ENCODE results near the gene PANK2. TPM values are rescaled to one million over a fixed set of nuclear protein-coding genes. Genes with fewer than 3 reads are reported as not detected.
"Not testable (repeated sequence)": the region's sequence is repeated elsewhere in the genome, so short reads cannot be mapped to it uniquely, and the experiment has no call there.

Gene PANK2
- total RNA-seq, 1 donor = 57.2 TPM

DNA sequence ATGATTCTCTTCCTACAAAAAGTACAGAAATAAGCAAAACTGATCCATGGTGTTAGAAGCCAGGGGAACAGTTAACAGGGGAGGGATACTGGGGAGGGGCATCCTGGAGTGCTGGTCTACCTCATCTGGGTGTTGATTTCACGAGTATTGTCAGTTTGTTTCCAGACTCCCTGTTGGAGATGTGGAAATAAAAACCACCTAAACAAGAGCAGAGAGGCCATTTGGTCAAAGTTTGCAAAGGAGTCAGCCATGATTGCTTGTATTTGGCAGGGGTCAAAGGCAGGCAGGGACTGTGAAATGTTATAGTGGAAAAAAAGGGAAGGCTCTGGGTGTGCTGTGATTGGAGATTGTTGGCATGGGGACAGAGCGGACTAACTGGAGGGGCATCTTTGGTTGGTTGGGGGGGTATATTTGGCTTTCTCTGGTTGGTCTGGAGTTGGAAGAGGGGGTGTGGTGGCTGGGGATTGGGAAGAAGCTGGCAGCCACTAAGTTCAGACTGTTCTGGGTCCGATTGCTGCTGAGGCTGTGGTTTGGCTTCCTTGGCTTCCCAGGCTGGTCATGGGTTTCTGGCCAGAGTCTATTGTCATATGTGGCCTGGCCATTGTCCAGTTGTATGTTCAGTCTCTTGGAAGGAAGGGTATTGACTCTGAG is 14.9 kb upstream of the PANK2 start:
- peaks cover 24% of the 10 kb centered on the region for H3K36me3 ChIP-seq (ENCODE audit: insufficient read depth, low read length)
- no peaks in the 10 kb centered on the region for H3K9me3 ChIP-seq (ENCODE audit: low read depth, low read length)
- H3K4me3 ChIP-seq (ENCODE audit: insufficient read depth, low read length) = no peak overlapping the region
- peaks cover 2% of the 10 kb centered on the region for H3K4me1 ChIP-seq (ENCODE audit: insufficient read depth, low read length)
- peak; percentile 59 for DNase-seq (ENCODE audit: insufficient read length, low spot score, missing footprints)
- no peaks in the 10 kb centered on the region for H3K79me2 ChIP-seq (ENCODE audit: insufficient read depth, low read length)
- peaks cover 7% of the 10 kb centered on the region for H4K20me1 ChIP-seq (ENCODE audit: insufficient read depth, low read length)
- no peaks in the 10 kb centered on the region for H3K27me3 ChIP-seq (ENCODE audit: insufficient read depth, low read length)
- no peak overlapping the region for H3K27ac ChIP-seq (ENCODE audit: low read depth, low read length)
- TF ChIP-seq, protein P1, sequence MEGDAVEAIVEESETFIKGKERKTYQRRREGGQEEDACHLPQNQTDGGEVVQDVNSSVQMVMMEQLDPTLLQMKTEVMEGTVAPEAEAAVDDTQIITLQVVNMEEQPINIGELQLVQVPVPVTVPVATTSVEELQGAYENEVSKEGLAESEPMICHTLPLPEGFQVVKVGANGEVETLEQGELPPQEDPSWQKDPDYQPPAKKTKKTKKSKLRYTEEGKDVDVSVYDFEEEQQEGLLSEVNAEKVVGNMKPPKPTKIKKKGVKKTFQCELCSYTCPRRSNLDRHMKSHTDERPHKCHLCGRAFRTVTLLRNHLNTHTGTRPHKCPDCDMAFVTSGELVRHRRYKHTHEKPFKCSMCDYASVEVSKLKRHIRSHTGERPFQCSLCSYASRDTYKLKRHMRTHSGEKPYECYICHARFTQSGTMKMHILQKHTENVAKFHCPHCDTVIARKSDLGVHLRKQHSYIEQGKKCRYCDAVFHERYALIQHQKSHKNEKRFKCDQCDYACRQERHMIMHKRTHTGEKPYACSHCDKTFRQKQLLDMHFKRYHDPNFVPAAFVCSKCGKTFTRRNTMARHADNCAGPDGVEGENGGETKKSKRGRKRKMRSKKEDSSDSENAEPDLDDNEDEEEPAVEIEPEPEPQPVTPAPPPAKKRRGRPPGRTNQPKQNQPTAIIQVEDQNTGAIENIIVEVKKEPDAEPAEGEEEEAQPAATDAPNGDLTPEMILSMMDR (IDR thresholded peaks at IDR 0.05; ENCODE audit: extremely low read depth, low read depth, low read length) = no peak
- no peak overlapping the region for H3K4me2 ChIP-seq (ENCODE audit: insufficient read depth, low read length)
- no peak overlapping the region for H2AFZ ChIP-seq (ENCODE audit: low read length)

DNA sequence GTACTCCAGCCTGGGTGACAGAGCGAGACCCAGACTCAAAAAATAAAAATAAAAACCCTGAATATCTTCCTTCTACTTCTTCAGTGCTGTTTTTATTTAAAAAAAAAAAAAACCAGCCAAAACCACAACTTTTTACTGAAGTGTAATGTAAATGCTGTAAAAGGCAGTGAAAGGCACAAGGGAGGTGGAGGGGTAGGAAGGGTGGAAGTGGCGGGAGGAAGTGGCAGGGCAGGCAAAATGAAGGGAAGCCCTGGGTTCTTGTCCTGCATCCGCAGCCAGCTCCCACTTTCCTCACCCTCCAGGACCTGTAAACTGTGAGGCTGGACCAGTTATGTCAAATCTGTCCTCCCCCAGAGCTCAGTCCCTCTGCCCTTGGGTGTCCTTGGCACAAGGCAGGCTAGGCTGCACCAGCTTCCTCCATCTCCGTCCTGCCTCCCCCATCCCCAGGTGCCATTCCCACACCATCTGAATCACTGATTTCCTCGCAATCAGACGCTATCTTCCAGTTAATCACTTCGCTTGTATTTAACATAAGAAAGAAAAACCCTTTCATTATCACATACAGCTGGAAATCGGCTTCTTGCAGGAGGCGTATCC is 13.7 kb upstream of the PANK2 start:
- H3K4me2 ChIP-seq (ENCODE audit: insufficient read depth, low read length) = no peak overlapping the region
- no peaks in the 10 kb centered on the region for H3K9me3 ChIP-seq (ENCODE audit: low read depth, low read length)
- no peaks in the 10 kb centered on the region for H3K27me3 ChIP-seq (ENCODE audit: insufficient read depth, low read length)
- no peak overlapping the region for H3K4me3 ChIP-seq (ENCODE audit: insufficient read depth, low read length)
- TF ChIP-seq, protein P1 (IDR thresholded peaks at IDR 0.05; ENCODE audit: extremely low read depth, low read depth, low read length) = no peak
- no peak overlapping the region for H2AFZ ChIP-seq (ENCODE audit: low read length)
- H3K36me3 ChIP-seq (ENCODE audit: insufficient read depth, low read length) = peaks cover 24% of the 10 kb centered on the region
- DNase-seq (ENCODE audit: insufficient read length, low spot score, missing footprints) = peak; percentile 4
- H3K27ac ChIP-seq (ENCODE audit: low read depth, low read length) = no peak overlapping the region
- H3K79me2 ChIP-seq (ENCODE audit: insufficient read depth, low read length) = no peaks in the 10 kb centered on the region
- H4K20me1 ChIP-seq (ENCODE audit: insufficient read depth, low read length) = peaks cover 7% of the 10 kb centered on the region
- H3K4me1 ChIP-seq (ENCODE audit: insufficient read depth, low read length) = peaks cover 2% of the 10 kb centered on the region

DNA sequence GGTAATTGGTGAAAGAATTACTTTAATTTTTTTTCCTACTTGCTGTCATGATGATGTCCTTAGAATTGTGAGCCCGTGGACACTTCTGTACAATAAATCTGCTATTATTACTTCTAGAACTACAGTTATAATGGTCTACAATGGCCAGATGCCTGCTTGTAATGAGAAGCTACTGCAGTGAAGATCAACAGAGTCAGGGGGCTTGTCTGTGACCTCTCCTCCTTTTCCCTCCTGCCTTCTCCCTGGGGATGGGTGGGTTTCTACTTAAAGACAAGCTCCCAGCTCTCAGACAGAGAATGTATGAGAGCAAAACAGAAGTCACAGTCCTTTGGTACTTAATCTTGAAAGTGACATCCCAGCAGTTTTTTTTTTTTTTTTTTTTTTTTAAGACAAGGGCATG is 13.2 kb upstream of the PANK2 start:
- Histone ChIP-seq H3K4me2 (ENCODE audit: insufficient read depth, low read length) (no peak overlapping the region), H3K9me3 (ENCODE audit: low read depth, low read length) (no peaks in the 10 kb centered on the region), H3K4me3 (ENCODE audit: insufficient read depth, low read length) (no peak overlapping the region), H3K4me1 (ENCODE audit: insufficient read depth, low read length) (peaks cover 2% of the 10 kb centered on the region), H3K27me3 (ENCODE audit: insufficient read depth, low read length) (no peaks in the 10 kb centered on the region), H4K20me1 (ENCODE audit: insufficient read depth, low read length) (peaks cover 7% of the 10 kb centered on the region), H3K79me2 (ENCODE audit: insufficient read depth, low read length) (no peaks in the 10 kb centered on the region), H2AFZ (ENCODE audit: low read length) (no peak overlapping the region), H3K36me3 (ENCODE audit: insufficient read depth, low read length) (peaks cover 24% of the 10 kb centered on the region), H3K27ac (ENCODE audit: low read depth, low read length) (no peak overlapping the region)
- TF ChIP-seq, protein P1 (IDR thresholded peaks at IDR 0.05; ENCODE audit: extremely low read depth, low read depth, low read length) = no peak
- no peak for DNase-seq (ENCODE audit: insufficient read length, low spot score, missing footprints)

DNA sequence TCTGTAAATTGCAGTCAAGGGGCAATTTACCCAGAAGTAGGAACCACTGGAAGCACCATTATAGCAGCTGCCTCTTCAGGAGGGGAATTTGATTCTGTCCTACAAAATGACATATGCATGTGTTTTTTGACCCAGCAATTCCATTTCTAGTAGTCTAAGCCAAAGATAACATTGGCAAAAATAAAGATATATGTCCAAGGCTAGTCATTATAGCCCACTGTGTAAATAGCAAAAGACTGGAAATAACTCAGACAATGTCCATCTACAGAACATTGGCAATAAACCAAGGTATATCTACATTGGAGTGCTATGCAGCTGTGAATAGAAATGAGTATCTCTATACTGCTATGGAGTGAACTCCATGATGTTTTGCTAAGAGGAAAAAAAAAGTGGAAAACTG is 12.5 kb upstream of the PANK2 start:
- no peak for DNase-seq (ENCODE audit: insufficient read length, low spot score, missing footprints)
- H3K4me1 ChIP-seq (ENCODE audit: insufficient read depth, low read length) = peaks cover 2% of the 10 kb centered on the region
- H3K27ac ChIP-seq (ENCODE audit: low read depth, low read length) = no peak overlapping the region
- no peaks in the 10 kb centered on the region for H3K9me3 ChIP-seq (ENCODE audit: low read depth, low read length)
- H3K36me3 ChIP-seq (ENCODE audit: insufficient read depth, low read length) = peaks cover 18% of the 10 kb centered on the region
- no peak overlapping the region for H2AFZ ChIP-seq (ENCODE audit: low read length)
- peaks cover 7% of the 10 kb centered on the region for H4K20me1 ChIP-seq (ENCODE audit: insufficient read depth, low read length)
- H3K4me2 ChIP-seq (ENCODE audit: insufficient read depth, low read length) = no peak overlapping the region
- H3K27me3 ChIP-seq (ENCODE audit: insufficient read depth, low read length) = no peaks in the 10 kb centered on the region
- TF ChIP-seq, protein P1 (IDR thresholded peaks at IDR 0.05; ENCODE audit: extremely low read depth, low read depth, low read length) = no peak
- H3K4me3 ChIP-seq (ENCODE audit: insufficient read depth, low read length) = no peak overlapping the region
- H3K79me2 ChIP-seq (ENCODE audit: insufficient read depth, low read length) = no peaks in the 10 kb centered on the region

DNA sequence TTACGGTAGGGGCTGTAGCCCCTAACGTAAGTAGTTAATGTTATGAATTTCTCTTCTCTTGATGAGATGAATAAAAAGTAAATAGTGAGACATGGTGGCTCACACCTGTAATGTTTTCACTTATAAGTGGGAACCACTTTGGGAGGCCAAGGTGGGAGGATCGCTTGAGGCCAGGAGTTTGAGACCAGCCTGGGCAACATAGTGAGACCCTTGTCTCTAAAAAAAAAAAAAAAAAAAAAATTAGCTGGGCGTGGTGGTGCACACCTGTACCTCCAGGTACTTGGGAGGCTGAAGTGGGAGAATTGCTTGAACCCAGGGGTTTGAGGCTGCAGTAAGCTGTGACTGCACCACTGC is 10.3 kb upstream of the PANK2 start:
- H3K79me2 ChIP-seq (ENCODE audit: insufficient read depth, low read length); H3K4me3 ChIP-seq (ENCODE audit: insufficient read depth, low read length); H3K27ac ChIP-seq (ENCODE audit: low read depth, low read length); H4K20me1 ChIP-seq (ENCODE audit: insufficient read depth, low read length); H3K9me3 ChIP-seq (ENCODE audit: low read depth, low read length); H3K27me3 ChIP-seq (ENCODE audit: insufficient read depth, low read length); H3K4me1 ChIP-seq (ENCODE audit: insufficient read depth, low read length); H3K36me3 ChIP-seq (ENCODE audit: insufficient read depth, low read length); H2AFZ ChIP-seq (ENCODE audit: low read length); DNase-seq (ENCODE audit: insufficient read length, low spot score, missing footprints); H3K4me2 ChIP-seq (ENCODE audit: insufficient read depth, low read length): not testable (repeated sequence)
